ENCODE measurements around the gene OPN1MW3. TPM values are rescaled to one million over a fixed set of nuclear protein-coding genes. Genes with fewer than 3 reads are reported as not detected.
"Not testable (repeated sequence)": the region's sequence is repeated elsewhere in the genome, so short reads cannot be mapped to it uniquely, and the experiment has no call there.

Gene OPN1MW3
- total RNA-seq, 1 experiment from 2014 or later, result not detected

GRCh38 chrX:154263072-154263471 is 5.7 kb downstream of the OPN1MW3 start:
- not testable (repeated sequence) for DNase-seq (ENCODE audit: low read depth in 1 of 2, low spot score in 2 of 2); H3K4me3 ChIP-seq; H3K9me3 ChIP-seq (replicated peaks); H3K4me1 ChIP-seq (replicated peaks); H3K27ac ChIP-seq; H3K27me3 ChIP-seq (replicated peaks); H3K36me3 ChIP-seq

- H3K36me3 ChIP-seq; H3K9me3 ChIP-seq (replicated peaks); DNase-seq (ENCODE audit: low read depth in 1 of 2, low spot score in 2 of 2); H3K27ac ChIP-seq; H3K4me3 ChIP-seq; H3K27me3 ChIP-seq (replicated peaks); H3K4me1 ChIP-seq (replicated peaks): not testable (repeated sequence)
These were observed 11.9 kb downstream of the OPN1MW3 start for GRCh38 chrX:154269245-154269644.

GRCh38 chrX:154284489-154285338 is 27.3 kb downstream of the OPN1MW3 start:
- DNase-seq (ENCODE audit: low read depth in 1 of 2, low spot score in 2 of 2); H3K4me3 ChIP-seq; H3K27me3 ChIP-seq (replicated peaks); H3K36me3 ChIP-seq; H3K4me1 ChIP-seq (replicated peaks); H3K27ac ChIP-seq; H3K9me3 ChIP-seq (replicated peaks): not testable (repeated sequence)

- H3K36me3 ChIP-seq; DNase-seq (ENCODE audit: low read depth in 1 of 2, low spot score in 2 of 2): not testable (repeated sequence)
These were observed 29.0 kb downstream of the OPN1MW3 start for GRCh38 chrX:154286406-154286805.

GRCh38 chrX:154294791-154295574 is 37.6 kb downstream of the OPN1MW3 start, which contains the start of gene TEX28:
Gene TEX28, minus strand, starts transcription at chrX:154295124. Its CDS starts 3,007 bp downstream, at chrX:154292117.
- H3K27ac ChIP-seq, result no peak within 1 kb of the TSS
- DNase-seq (ENCODE audit: low read depth in 1 of 2, low spot score in 2 of 2), result no peak
- no peaks in the 10 kb centered on the region for H3K9me3 ChIP-seq (replicated peaks)
- H3K36me3 ChIP-seq, result no peaks in the 10 kb centered on the region
- no peaks in the 10 kb centered on the region for H3K4me1 ChIP-seq (replicated peaks)
- no peak within 1 kb of the TSS for H3K4me3 ChIP-seq
- no peaks in the 10 kb centered on the region for H3K27me3 ChIP-seq (replicated peaks)

More at GRCh38 chrX:154286406-154286805, 29.0 kb downstream of the OPN1MW3 start:
- not testable (repeated sequence) for H3K27ac ChIP-seq; H3K9me3 ChIP-seq (replicated peaks); H3K27me3 ChIP-seq (replicated peaks); H3K4me3 ChIP-seq; H3K4me1 ChIP-seq (replicated peaks)

GRCh38 chrX:154295664-154296310 is 38.4 kb downstream of the OPN1MW3 start, which contains the start of gene TKTL1:
Gene TKTL1, plus strand, starts transcription at chrX:154295795. Its CDS starts 65 bp downstream, at chrX:154295860.
- H3K27ac ChIP-seq, result no peak within 1 kb of the TSS
- H3K9me3 ChIP-seq (replicated peaks), result no peaks in the 10 kb centered on the region
- DNase-seq (ENCODE audit: low read depth in 1 of 2, low spot score in 2 of 2), result no peak
- H3K36me3 ChIP-seq, result no peaks in the 10 kb centered on the region
- H3K27me3 ChIP-seq (replicated peaks), result no peaks in the 10 kb centered on the region
- H3K4me3 ChIP-seq, result no peak within 1 kb of the TSS
- no peaks in the 10 kb centered on the region for H3K4me1 ChIP-seq (replicated peaks)

GRCh38 chrX:154296731-154297130 is 39.3 kb downstream of the OPN1MW3 start:
- H3K36me3 ChIP-seq, result no peaks in the 10 kb centered on the region
- H3K27ac ChIP-seq, result no peak overlapping the region
- no peak overlapping the region for H3K4me3 ChIP-seq

GRCh38 chrX:154298312-154298711 is 40.9 kb downstream of the OPN1MW3 start:
- no peak for DNase-seq (ENCODE audit: low read depth in 1 of 2, low spot score in 2 of 2)
- Histone ChIP-seq H3K9me3 (replicated peaks) (no peaks in the 10 kb centered on the region), H3K4me3 (no peak overlapping the region), H3K4me1 (replicated peaks) (no peaks in the 10 kb centered on the region), H3K36me3 (no peaks in the 10 kb centered on the region), H3K27me3 (replicated peaks) (no peaks in the 10 kb centered on the region), H3K27ac (no peak overlapping the region)

More at GRCh38 chrX:154296731-154297130, 39.3 kb downstream of the OPN1MW3 start:
- H3K4me1 ChIP-seq (replicated peaks), result no peaks in the 10 kb centered on the region
- DNase-seq (ENCODE audit: low read depth in 1 of 2, low spot score in 2 of 2), result no peak
- no peaks in the 10 kb centered on the region for H3K9me3 ChIP-seq (replicated peaks)
- no peaks in the 10 kb centered on the region for H3K27me3 ChIP-seq (replicated peaks)

GRCh38 chrX:154300816-154301215 is 43.4 kb downstream of the OPN1MW3 start:
- no peak for DNase-seq (ENCODE audit: low read depth in 1 of 2, low spot score in 2 of 2)
- H3K4me3 ChIP-seq, result no peak overlapping the region
- H3K9me3 ChIP-seq (replicated peaks), result no peaks in the 10 kb centered on the region
- no peaks in the 10 kb centered on the region for H3K36me3 ChIP-seq
- no peaks in the 10 kb centered on the region for H3K27me3 ChIP-seq (replicated peaks)
- H3K27ac ChIP-seq, result no peak overlapping the region
- no peaks in the 10 kb centered on the region for H3K4me1 ChIP-seq (replicated peaks)

GRCh38 chrX:154302998-154303397 is 45.6 kb downstream of the OPN1MW3 start:
- DNase-seq (ENCODE audit: low read depth in 1 of 2, low spot score in 2 of 2); H3K27ac ChIP-seq; H3K4me1 ChIP-seq (replicated peaks); H3K27me3 ChIP-seq (replicated peaks); H3K36me3 ChIP-seq; H3K4me3 ChIP-seq; H3K9me3 ChIP-seq (replicated peaks): not testable (repeated sequence)

GRCh38 chrX:154303476-154303875 is 46.1 kb downstream of the OPN1MW3 start:
- H3K27me3 ChIP-seq (replicated peaks), result no peaks in the 10 kb centered on the region
- H3K27ac ChIP-seq, result no peak overlapping the region
- no peak for DNase-seq (ENCODE audit: low read depth in 1 of 2, low spot score in 2 of 2)
- H3K9me3 ChIP-seq (replicated peaks), result no peaks in the 10 kb centered on the region
- H3K4me1 ChIP-seq (replicated peaks), result no peaks in the 10 kb centered on the region
- no peak overlapping the region for H3K4me3 ChIP-seq
- no peaks in the 10 kb centered on the region for H3K36me3 ChIP-seq

- no peaks in the 10 kb centered on the region for H3K36me3 ChIP-seq
- H3K27me3 ChIP-seq (replicated peaks), result no peaks in the 10 kb centered on the region
- H3K27ac ChIP-seq, result no peak overlapping the region
- H3K9me3 ChIP-seq (replicated peaks), result no peaks in the 10 kb centered on the region
- no peaks in the 10 kb centered on the region for H3K4me1 ChIP-seq (replicated peaks)
- no peak overlapping the region for H3K4me3 ChIP-seq
- DNase-seq (ENCODE audit: low read depth in 1 of 2, low spot score in 2 of 2), result no peak
These were observed 47.5 kb downstream of the OPN1MW3 start for GRCh38 chrX:154304846-154305245.

- Histone ChIP-seq H3K27me3 (replicated peaks) (no peaks in the 10 kb centered on the region), H3K27ac (no peak overlapping the region), H3K4me1 (replicated peaks) (no peaks in the 10 kb centered on the region), H3K9me3 (replicated peaks) (no peaks in the 10 kb centered on the region), H3K4me3 (no peak overlapping the region), H3K36me3 (no peaks in the 10 kb centered on the region)
- no peak for DNase-seq (ENCODE audit: low read depth in 1 of 2, low spot score in 2 of 2)
These were observed 48.3 kb downstream of the OPN1MW3 start for GRCh38 chrX:154305541-154306205.
